HCT116 (cell line): ENCODE measurements around the gene RPTOR. TPM values are rescaled to one million over a fixed set of nuclear protein-coding genes. Genes with fewer than 3 reads are reported as not detected.

ENCODE experiments used
- ATAC-seq: fragments of 200-7000 bp; cut with Tn5 transposase; 2 replicates; pipeline ENCODE4 v1.9.1; 2020; ENCODE audit warnings: mild to moderate bottlenecking, moderate library complexity
- BruUV-seq: library from RNA; stranded (reverse); fragments of 400-500 nt; replicated peaks from 2 replicates; lab custom pipeline; 2021; lab: Mats Ljungman, UMichigan
- CTCF ChIA-PET: fragments of 300-600 bp; sonication (Branson Sonifier 250); formaldehyde crosslinking; loops from one replicate; lab custom pipeline; 2021; ENCODE audit warnings: antibody characterized with exemption; lab: Charles Lee
- POLR2A ChIA-PET: fragments of 300-600, 350-600 bp; sonication (Branson Sonifier 250); formaldehyde crosslinking; loops from one replicate; lab custom pipeline; 2021; ENCODE audit warnings: antibody characterized with exemption; lab: Charles Lee
- RAD21 ChIA-PET, 2 experiments: fragments of 300-600 bp; sonication (Branson Sonifier 250); formaldehyde crosslinking; loops; one replicate each; lab custom pipeline; 2023; ENCODE audit warnings: low total read pairs in 2 of 2; ENCODE audit not compliant: uncharacterized antibody in 2 of 2, unreplicated experiment in 2 of 2, low non-redundant PET in 1 of 2; lab: Charles Lee
- DNase-seq: peaks from one replicate; pipeline ENCODE4 v3.0.0-alpha.2; 2010; ENCODE audit warnings: low read depth, low spot score
- H2AFZ ChIP-seq: fragments of 200-600 bp; shearing (Covaris generic), sonication (generic); 2 replicates; pipeline ENCODE4 v1.6.1; 2017; ENCODE audit warnings: low read depth, mixed run types, mixed read lengths, antibody characterized with exemption, low read length; ENCODE audit not compliant: poor library complexity, severe bottlenecking
- H3K27ac ChIP-seq: 2 replicates; pipeline ENCODE4 v1.5.1; 2012; ENCODE audit warnings: low read depth, low read length
- H3K27me3 ChIP-seq: fragments of 200-600 bp; sonication (generic); 2 replicates; pipeline ENCODE4 v1.6.1; 2016; ENCODE audit warnings: mixed run types, low read length, mixed read lengths; ENCODE audit not compliant: insufficient read depth
- H3K36me3 ChIP-seq, 2 experiments: fragments of 200-500 bp in 1 of 2; fragments of 200-600 bp in 1 of 2; sonication (Bioruptor generic) in 1 of 2; sonication (generic) in 1 of 2; 2 replicates each; pipeline versions ENCODE4 v1.5.1 to v1.6.1; 2014 to 2016; ENCODE audit warnings: low read length in 2 of 2, inconsistent platforms in 1 of 2, mixed read lengths in 1 of 2, mixed run types in 1 of 2; ENCODE audit not compliant: insufficient read depth in 2 of 2, control insufficient read depth in 1 of 2
- H3K4me1 ChIP-seq, 2 experiments: fragments of 200-600 bp in 1 of 2; sonication (generic) in 1 of 2; 2 replicates each; pipeline versions ENCODE4 v1.5.1 to v1.6.1; 2012 to 2017; ENCODE audit warnings: low read length in 2 of 2, inconsistent platforms in 1 of 2, mild to moderate bottlenecking in 1 of 2, mixed read lengths in 1 of 2, mixed run types in 1 of 2, moderate library complexity in 1 of 2; ENCODE audit not compliant: insufficient read depth in 2 of 2, control insufficient read depth in 1 of 2
- H3K4me2 ChIP-seq: fragments of 200-600 bp; sonication (generic); 2 replicates; pipeline ENCODE4 v1.6.1; 2017; ENCODE audit warnings: mixed run types, low read length, mixed read lengths
- H3K4me3 ChIP-seq, 2 experiments: fragments of 200-600 bp in 1 of 2; sonication (generic) in 1 of 2; replicated peaks in 1 of 2; 2 replicates each; pipeline ENCODE4 v1.5.1; 2011 to 2016; ENCODE audit warnings: low read length in 2 of 2, control low read depth in 1 of 2, low read depth in 1 of 2, mild to moderate bottlenecking in 1 of 2, mixed read lengths in 1 of 2, mixed run types in 1 of 2
- H3K79me2 ChIP-seq: fragments of 200-600 bp; sonication (generic); 2 replicates; pipeline ENCODE4 v1.6.1; 2017; ENCODE audit warnings: mild to moderate bottlenecking, mixed run types, low read length, moderate library complexity, mixed read lengths; ENCODE audit not compliant: insufficient read depth
- H3K9ac ChIP-seq: fragments of 200-600 bp; sonication (generic); 2 replicates; pipeline ENCODE4 v1.6.1; 2016; ENCODE audit warnings: low read length, mixed read lengths
- H3K9me2 ChIP-seq: fragments of 200-600 bp; sonication (generic), shearing (Covaris generic); 2 replicates; pipeline ENCODE4 v1.6.1; 2017; ENCODE audit warnings: mixed run types, mild to moderate bottlenecking, moderate library complexity; ENCODE audit not compliant: insufficient read depth
- H3K9me3 ChIP-seq, 2 experiments: fragments of 200-500 bp in 1 of 2; fragments of 200-600 bp in 1 of 2; sonication (Bioruptor generic) in 1 of 2; sonication (generic) in 1 of 2; 2 replicates each; pipeline ENCODE4 v1.6.1; 2014 to 2017; ENCODE audit warnings: low read length in 2 of 2, mixed read lengths in 2 of 2, inconsistent platforms in 1 of 2, low read depth in 1 of 2, mild to moderate bottlenecking in 1 of 2, mixed run types in 1 of 2, moderate library complexity in 1 of 2; ENCODE audit not compliant: control insufficient read depth in 1 of 2, insufficient read depth in 1 of 2
- H4K20me1 ChIP-seq: fragments of 200-600 bp; sonication (generic), shearing (Covaris generic); 2 replicates; pipeline ENCODE4 v1.6.1; 2017; ENCODE audit warnings: mixed run types, mild to moderate bottlenecking, moderate library complexity; ENCODE audit not compliant: insufficient read depth
- CBX3 ChIP-seq: IDR thresholded peaks from 2 replicates; pipeline ENCODE4 v1.6.1; 2012; ENCODE audit warnings: low read depth
- EZH2 ChIP-seq: fragments of 200-600 bp; sonication (generic); IDR thresholded peaks from 2 replicates; pipeline ENCODE4 v1.6.1; 2017; ENCODE audit warnings: antibody characterized with exemption, mixed run types
- JUND ChIP-seq: IDR thresholded peaks from 2 replicates; pipeline ENCODE4 v1.6.1; 2012
- SRF ChIP-seq: IDR thresholded peaks from 2 replicates; pipeline ENCODE4 v1.6.1; 2012; ENCODE audit warnings: low read depth
- ZBTB33 ChIP-seq: IDR thresholded peaks from 2 replicates; pipeline ENCODE4 v1.6.1; 2011; ENCODE audit warnings: mild to moderate bottlenecking, low read length, moderate library complexity; ENCODE audit not compliant: insufficient replicate concordance; ENCODE audit errors: extremely low read depth
- ZNF274 ChIP-seq: fragments of 200-500 bp; sonication (Bioruptor generic); IDR thresholded peaks from 2 replicates; pipeline ENCODE4 v1.6.1; 2014; ENCODE audit warnings: mild to moderate bottlenecking, low read depth, low read length, inconsistent platforms
- intact Hi-C: fragments of 100-400 bp; cut with micrococcal nuclease; formaldehyde crosslinking; loops from 2 replicates; pipeline ENCODE4 v1.10.0; 2022
- total RNA-seq: library from RNA; stranded (reverse); gene quantifications from one replicate; pipeline ENCODE4 v1.2.1, GENCODE V29; 2021; ENCODE audit not compliant: unreplicated experiment

RPTOR gene
- total RNA-seq, 1 experiment from 2014 or later: 69.5 TPM

DNA sequence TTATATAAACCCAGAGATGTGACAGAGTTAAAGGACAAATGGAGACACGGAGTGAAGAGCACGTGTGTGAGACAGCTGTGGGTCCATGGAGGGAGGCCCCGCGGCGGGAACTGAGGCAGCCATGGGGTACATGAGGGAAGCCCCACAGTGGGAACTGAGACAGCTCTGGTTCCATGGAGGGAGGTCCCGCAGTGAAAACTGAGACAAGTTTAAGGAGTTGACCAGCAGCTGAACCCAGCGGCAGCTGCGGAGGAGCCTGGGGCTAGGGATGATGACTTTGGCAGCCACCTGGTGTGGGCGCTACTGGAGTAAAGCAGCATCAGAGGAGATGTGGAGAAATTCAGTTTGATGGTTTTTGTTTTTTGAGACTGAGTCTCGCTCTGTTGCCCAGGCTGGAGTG, 185.1 kb downstream of the RPTOR start:
- Histone ChIP-seq H3K4me1 (peaks cover 5 to 9% of the 10 kb centered on the region in 2 experiments), H3K27me3 (no peaks in the 10 kb centered on the region), H3K27ac (no peak overlapping the region), H3K4me2 (no peak overlapping the region), H3K79me2 (peaks cover 23% of the 10 kb centered on the region), H3K9ac (no peak overlapping the region), H3K4me3 (no peak overlapping the region), H3K9me3 (no peaks in the 10 kb centered on the region), H3K9me2 (no peaks in the 10 kb centered on the region), H3K36me3 (no peaks in the 10 kb centered on the region), H2AFZ (no peak overlapping the region), H4K20me1 (no peaks in the 10 kb centered on the region)
- ATAC-seq: no peak
- TF ChIP-seq EZH2 (no peak), SRF (no peak), ZNF274 (no peak), JUND (no peak), ZBTB33 (no peak), CBX3 (no peak)
- no peak for DNase-seq
- intact Hi-C loops: no loop called here
- BruUV-seq: no TSS peak
- ChIA-PET CTCF (no interaction called here), RAD21 (no interaction called here), POLR2A (no interaction called here)

DNA sequence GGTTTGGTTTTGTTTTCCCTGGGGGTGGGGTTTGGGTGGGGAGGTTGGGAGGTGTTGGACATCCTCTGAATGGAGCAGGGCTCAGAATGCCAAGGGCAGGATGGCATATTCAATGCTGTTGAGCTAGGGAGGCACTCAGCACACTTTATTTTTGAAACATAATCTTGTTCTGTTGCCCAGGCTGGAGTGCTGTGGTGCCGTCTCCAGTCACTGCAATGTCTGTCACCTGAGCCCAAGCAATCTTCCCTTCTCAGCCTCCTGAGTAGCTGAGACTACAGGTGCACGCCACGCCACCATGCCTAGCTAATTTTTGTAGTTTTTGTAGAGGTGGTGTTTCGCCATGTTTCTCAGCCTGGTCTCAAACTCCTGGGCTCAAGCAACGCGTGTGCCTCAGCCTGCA, 186.1 kb downstream of the RPTOR start:
- H3K9ac ChIP-seq: no peak overlapping the region
- ChIA-PET POLR2A (no interaction called here), CTCF (no interaction called here)

More for the DNA sequence above, 186.1 kb downstream of the RPTOR start:
- H3K9me3 ChIP-seq: no peaks in the 10 kb centered on the region
- DNase-seq (no peak), ATAC-seq (no peak)
- H3K79me2 ChIP-seq: peaks cover 14% of the 10 kb centered on the region; the same call in 1 of the 2 replicates
- H3K36me3 ChIP-seq: no peaks in the 10 kb centered on the region
- H3K4me2 ChIP-seq: no peak overlapping the region
- no peaks in the 10 kb centered on the region; a peak in 1 of 4 replicates for H3K4me1 ChIP-seq
- H4K20me1 ChIP-seq: no peaks in the 10 kb centered on the region
- RAD21 ChIA-PET: no interaction called here
- intact Hi-C loops: no loop called here
- no peak overlapping the region for H3K4me3 ChIP-seq
- no peak overlapping the region for H3K27ac ChIP-seq
- BruUV-seq: no TSS peak
- H2AFZ ChIP-seq: no peak overlapping the region
- H3K9me2 ChIP-seq: no peaks in the 10 kb centered on the region
- H3K27me3 ChIP-seq: no peaks in the 10 kb centered on the region
- no peak for TF ChIP-seq ZBTB33
